ENCODE measurements around the gene ZNF628. TPM values are rescaled to one million over a fixed set of nuclear protein-coding genes. Genes with fewer than 3 reads are reported as not detected.

The ZNF628 gene
- total and polyA plus RNA-seq, 2 donors (not counting 1 experiment from before 2014, with no cell fraction given): 13.3 to 18.3 TPM

GRCh38 chr19:55503502-55504251, 27.3 kb downstream of the ZNF628 start:
- Histone ChIP-seq H3K79me2 (ENCODE audit: control insufficient read depth, insufficient read depth, low read length) (peaks cover 6% of the 10 kb centered on the region), H3K9ac (ENCODE audit: low read length) (peak overlapping the region; percentile 64), H3K27me3 (replicated peaks in 1 of 4; ENCODE audit: control extremely low read depth in 1 of 4, control insufficient read depth in 3 of 4, insufficient read depth in 4 of 4, low read length in 3 of 4) (no peaks in the 10 kb centered on the region), H3K27ac (ENCODE audit: low read length in 2 of 2) (peak overlapping the region; percentile 91 to 94), H4K20me1 (ENCODE audit: control insufficient read depth, insufficient read depth, low read length, poor library complexity, severe bottlenecking) (no peaks in the 10 kb centered on the region), H3K4me2 (replicated peaks; ENCODE audit: low read depth, low read length, poor library complexity, severe bottlenecking) (peak overlapping the region; percentile 86), H3K4me1 (ENCODE audit: control insufficient read depth in 2 of 2, insufficient read depth in 2 of 2, low read length in 2 of 2) (peaks cover 4 to 16% of the 10 kb centered on the region in 2 donors), H3K9me3 (ENCODE audit: control extremely low read depth in 1 of 3, control insufficient read depth in 2 of 3, insufficient read depth in 1 of 3, low read length in 2 of 3) (no peaks in the 10 kb centered on the region), H2AFZ (ENCODE audit: insufficient read depth, low read depth, low read length, poor library complexity, severe bottlenecking) (peak overlapping the region; percentile 93), H3K4me3 (ENCODE audit: control extremely low read depth in 1 of 5, extremely low read depth in 1 of 5, insufficient read depth in 1 of 5, low read depth in 2 of 5, low read length in 4 of 5) (peak overlapping the region in 4 of 5 experiments; percentile 67 to 71 (median 69)), H3K36me3 (replicated peaks in 1 of 2; ENCODE audit: control extremely low read depth in 1 of 2, control insufficient read depth in 1 of 2, extremely low read depth in 1 of 2, insufficient read depth in 2 of 2, low read length in 1 of 2) (no peaks in the 10 kb centered on the region)
- ChIA-PET POLR2A (interaction anchor here (0.6 to 1.2 kb wide), 6 partner anchors 27 to 525 kb away, joined by 3 to 6 read pairs (median 5); partner anchors contain the start of genes SYT5 and ZNF628), CTCF (interaction anchor here (0.6 to 2.7 kb wide), 51 partner anchors 8 to 851 kb away, joined by 3 to 133 read pairs (median 5); partner anchors contain the start of genes CCDC106, FIZ1, HSPBP1 and ISOC2)
- TF ChIP-seq EZH2 (IDR thresholded peaks at IDR 0.05; ENCODE audit: borderline replicate concordance, insufficient read depth, low read depth, low read length, poor library complexity, severe bottlenecking) (no peak), CTCF (IDR thresholded peaks at IDR 0.05) (peak; percentile 99)
- peak overlapping the region; percentile 93 for H3K4me3 Mint-ChIP-seq
- H3K27ac Mint-ChIP-seq: peak overlapping the region; percentile 94
- DNase-seq (peak; percentile 98), ATAC-seq (ENCODE audit: low read depth) (peak; percentile 96)
- H3K27me3 Mint-ChIP-seq: no peaks in the 10 kb centered on the region
- intact Hi-C loops (cut with micrococcal nuclease): loop anchor here (1.0 to 5.0 kb wide), 6 partner anchors 14 to 201 kb away; partner anchors contain the start of genes ISOC2 and ZNF628
- no peaks in the 10 kb centered on the region for H3K9me3 Mint-ChIP-seq (ENCODE audit: insufficient read depth)
- peaks cover 16% of the 10 kb centered on the region for H3K4me1 Mint-ChIP-seq
- 9% methylated on average over 62 of the region's 64 CpGs for WGBS (ENCODE audit: insufficient coverage)
